ENCODE data around the gene NECTIN3.

The NECTIN3 gene

GRCh38 chr3:111193472-111193871 lies 121.9 kb downstream of the NECTIN3 start:
- H3K4me3 ChIP-seq (ENCODE audit: low read depth, low read length), result no peak overlapping the region
- TF ChIP-seq CTCF (IDR thresholded peaks at IDR 0.05; ENCODE audit: borderline replicate concordance, insufficient read depth, low read depth, low read length), result no peak

GRCh38 chr3:111194048-111194447 lies 122.4 kb downstream of the NECTIN3 start:
- no peak overlapping the region for H3K4me3 ChIP-seq (ENCODE audit: low read depth, low read length)
- no peak for TF ChIP-seq CTCF (IDR thresholded peaks at IDR 0.05; ENCODE audit: borderline replicate concordance, insufficient read depth, low read depth, low read length)

GRCh38 chr3:111197485-111197884 lies 125.9 kb downstream of the NECTIN3 start:
- TF ChIP-seq CTCF (IDR thresholded peaks at IDR 0.05; ENCODE audit: borderline replicate concordance, insufficient read depth, low read depth, low read length), result no peak
- H3K4me3 ChIP-seq (ENCODE audit: low read depth, low read length), result no peak overlapping the region

GRCh38 chr3:111200027-111200426 lies 128.4 kb downstream of the NECTIN3 start:
- TF ChIP-seq CTCF (IDR thresholded peaks at IDR 0.05; ENCODE audit: borderline replicate concordance, insufficient read depth, low read depth, low read length), result no peak
- H3K4me3 ChIP-seq (ENCODE audit: low read depth, low read length), result no peak overlapping the region

- H3K4me3 ChIP-seq (ENCODE audit: low read depth, low read length), result no peak overlapping the region
- TF ChIP-seq CTCF (IDR thresholded peaks at IDR 0.05; ENCODE audit: borderline replicate concordance, insufficient read depth, low read depth, low read length), result no peak
Measured at GRCh38 chr3:111210003-111210711, 138.5 kb downstream of the NECTIN3 start.

- no peak for TF ChIP-seq CTCF (IDR thresholded peaks at IDR 0.05; ENCODE audit: borderline replicate concordance, insufficient read depth, low read depth, low read length)
- H3K4me3 ChIP-seq (ENCODE audit: low read depth, low read length), result no peak overlapping the region
Measured at GRCh38 chr3:111210866-111211564, 139.4 kb downstream of the NECTIN3 start.

- TF ChIP-seq CTCF (IDR thresholded peaks at IDR 0.05; ENCODE audit: borderline replicate concordance, insufficient read depth, low read depth, low read length), result no peak
- no peak overlapping the region for H3K4me3 ChIP-seq (ENCODE audit: low read depth, low read length)
Measured at GRCh38 chr3:111212511-111212910, 140.9 kb downstream of the NECTIN3 start.
